HepG2 (cell line): ENCODE data around the gene EYA2.

Experiments used
- NR3C1 ChIP-seq: sonication (generic); formaldehyde crosslinking; IDR thresholded peaks from 2 replicates; pipeline ENCODE4 v1.4.0; 2020; ENCODE audit warnings: missing genetic modification reagents
- SALL2 ChIP-seq: sonication (generic); formaldehyde crosslinking; IDR thresholded peaks from 2 replicates; pipeline ENCODE4 v1.8.1; 2023; ENCODE audit warnings: mild to moderate bottlenecking, missing genetic modification reagents, inconsistent platforms
- ZNF674 ChIP-seq: sonication (generic); formaldehyde crosslinking; IDR thresholded peaks from 2 replicates; pipeline ENCODE4 v1.5.0; 2020; ENCODE audit warnings: low read depth, mild to moderate bottlenecking, missing genetic modification reagents
- TF ChIP-seq, protein P1 (sequence below): sonication (generic); formaldehyde crosslinking; IDR thresholded peaks from 2 replicates; pipeline ENCODE4 v1.8.1; 2023; ENCODE audit warnings: mild to moderate bottlenecking, missing genetic modification reagents, borderline replicate concordance

DNA sequence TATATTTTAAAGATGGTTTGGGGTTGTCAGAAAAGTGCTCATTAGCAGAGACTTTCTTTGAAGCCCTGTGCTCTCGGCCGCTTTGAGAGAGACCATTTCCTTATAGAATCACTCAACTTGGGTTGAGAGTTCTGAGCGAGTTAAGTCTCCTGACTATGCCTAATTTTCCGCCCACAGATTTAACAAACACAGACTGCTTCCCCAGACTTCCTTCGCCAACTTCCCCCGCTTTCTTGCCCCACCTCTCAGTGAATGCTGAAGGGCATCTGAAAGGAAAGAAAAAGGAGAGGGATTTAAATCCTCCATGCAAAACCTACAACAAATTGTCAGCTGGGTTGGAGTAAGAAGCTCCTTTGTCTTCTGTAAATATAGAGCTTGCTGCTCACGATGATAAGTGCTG, 224.0 kb downstream of the EYA2 start:
- TF ChIP-seq ZNF674 (CRISPR knock-in tag) (no peak), NR3C1 (CRISPR knock-in tag) (no peak), SALL2 (CRISPR knock-in tag) (no peak)
- TF ChIP-seq, protein P1, sequence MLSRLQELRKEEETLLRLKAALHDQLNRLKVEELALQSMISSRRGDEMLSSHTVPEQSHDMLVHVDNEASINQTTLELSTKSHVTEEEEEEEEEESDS (CRISPR knock-in tag), result no peak
